AG09309 (cell line): ENCODE data around the gene UMAD1.

Experiments
- DNase-seq: peaks from one replicate; pipeline ENCODE4 v3.0.0-alpha.2; 2010; ENCODE audit warnings: low read depth
- H3K4me3 ChIP-seq: 2 replicates; pipeline ENCODE4 v1.5.1; 2011; ENCODE audit warnings: mild to moderate bottlenecking, low read depth, low read length, moderate library complexity; ENCODE audit not compliant: control insufficient read depth
- TF ChIP-seq, protein P1 (sequence below): IDR thresholded peaks from 2 replicates; pipeline ENCODE4 v1.5.1; 2011; ENCODE audit warnings: mild to moderate bottlenecking, low read depth, low read length, inconsistent platforms; ENCODE audit not compliant: insufficient read depth, control insufficient read depth; ENCODE audit errors: missing control alignments

UMAD1 gene

DNA sequence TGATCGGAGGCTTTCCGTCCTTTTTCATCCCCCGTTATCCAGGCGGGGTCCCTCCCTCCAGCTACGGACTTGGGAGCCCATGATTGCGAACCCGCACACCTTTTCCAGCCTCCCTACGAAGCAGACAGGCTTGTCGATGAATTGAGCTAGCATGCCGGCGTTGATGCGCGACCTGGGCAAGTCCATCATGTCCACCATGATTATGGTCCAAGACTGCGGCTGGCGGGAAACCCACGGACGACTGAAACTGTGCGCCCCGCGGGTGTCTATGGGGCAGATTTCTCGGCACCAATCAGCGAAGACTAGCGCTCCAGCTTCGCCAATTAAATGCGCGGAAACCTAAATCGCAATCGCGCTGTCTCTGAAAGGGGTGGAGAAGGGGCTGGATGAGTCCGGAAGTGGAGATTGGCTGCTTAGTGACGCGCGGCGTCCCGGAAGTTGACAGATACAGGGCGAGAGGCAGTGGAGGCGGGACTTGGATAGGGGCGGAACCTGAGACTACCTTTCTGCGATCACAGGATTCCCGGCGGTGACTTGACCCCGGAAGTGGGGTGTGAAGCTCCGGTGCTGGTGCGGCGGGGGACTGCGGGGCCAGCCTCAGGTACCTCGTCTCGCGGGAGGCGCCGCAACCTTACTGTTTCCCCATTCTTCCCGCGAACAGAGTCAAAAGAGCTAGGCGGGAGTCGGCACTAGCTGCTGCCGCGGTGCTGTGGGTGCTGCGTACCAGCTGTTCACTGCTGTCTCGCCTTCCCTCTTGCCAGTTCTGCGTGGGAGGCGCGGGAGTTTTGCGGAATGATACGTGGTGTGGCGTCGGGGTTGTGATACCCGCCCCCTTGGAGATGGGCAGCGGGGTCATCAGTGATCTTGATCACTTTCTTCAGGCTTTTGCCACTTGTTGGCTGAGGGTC is at the start of gene UMAD1:
TSS of gene UMAD1 (plus strand) at position 532 of the 908 bp plus-strand sequence. CDS start 32,620 bp downstream, outside the sequence.
- peak; percentile 92 for DNase-seq
- peak within 1 kb of the TSS; percentile 85 for H3K4me3 ChIP-seq
- TF ChIP-seq, protein P1, sequence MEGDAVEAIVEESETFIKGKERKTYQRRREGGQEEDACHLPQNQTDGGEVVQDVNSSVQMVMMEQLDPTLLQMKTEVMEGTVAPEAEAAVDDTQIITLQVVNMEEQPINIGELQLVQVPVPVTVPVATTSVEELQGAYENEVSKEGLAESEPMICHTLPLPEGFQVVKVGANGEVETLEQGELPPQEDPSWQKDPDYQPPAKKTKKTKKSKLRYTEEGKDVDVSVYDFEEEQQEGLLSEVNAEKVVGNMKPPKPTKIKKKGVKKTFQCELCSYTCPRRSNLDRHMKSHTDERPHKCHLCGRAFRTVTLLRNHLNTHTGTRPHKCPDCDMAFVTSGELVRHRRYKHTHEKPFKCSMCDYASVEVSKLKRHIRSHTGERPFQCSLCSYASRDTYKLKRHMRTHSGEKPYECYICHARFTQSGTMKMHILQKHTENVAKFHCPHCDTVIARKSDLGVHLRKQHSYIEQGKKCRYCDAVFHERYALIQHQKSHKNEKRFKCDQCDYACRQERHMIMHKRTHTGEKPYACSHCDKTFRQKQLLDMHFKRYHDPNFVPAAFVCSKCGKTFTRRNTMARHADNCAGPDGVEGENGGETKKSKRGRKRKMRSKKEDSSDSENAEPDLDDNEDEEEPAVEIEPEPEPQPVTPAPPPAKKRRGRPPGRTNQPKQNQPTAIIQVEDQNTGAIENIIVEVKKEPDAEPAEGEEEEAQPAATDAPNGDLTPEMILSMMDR = no peak

DNA sequence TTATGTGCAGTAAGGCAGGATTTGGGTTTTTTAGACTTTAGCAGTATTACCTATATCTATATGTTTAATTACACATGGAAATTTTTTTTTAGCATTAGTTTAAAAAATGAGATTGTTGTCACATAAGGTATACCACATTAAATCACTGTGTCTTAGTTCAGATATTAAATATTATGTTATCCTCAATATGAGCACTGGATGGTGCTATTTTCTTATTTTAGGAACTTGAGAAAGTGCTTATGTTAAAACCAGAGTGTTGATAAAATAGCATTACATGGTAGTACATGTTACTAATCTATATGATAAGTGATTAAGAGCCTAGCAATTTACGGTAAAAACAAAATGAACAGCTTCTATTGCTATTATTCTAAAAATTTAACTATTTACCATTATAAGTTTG is 45.1 kb upstream of the UMAD1 start:
- TF ChIP-seq, protein P1 = peak; percentile 10
- H3K4me3 ChIP-seq = no peak overlapping the region
- peak; percentile 3 for DNase-seq

DNA sequence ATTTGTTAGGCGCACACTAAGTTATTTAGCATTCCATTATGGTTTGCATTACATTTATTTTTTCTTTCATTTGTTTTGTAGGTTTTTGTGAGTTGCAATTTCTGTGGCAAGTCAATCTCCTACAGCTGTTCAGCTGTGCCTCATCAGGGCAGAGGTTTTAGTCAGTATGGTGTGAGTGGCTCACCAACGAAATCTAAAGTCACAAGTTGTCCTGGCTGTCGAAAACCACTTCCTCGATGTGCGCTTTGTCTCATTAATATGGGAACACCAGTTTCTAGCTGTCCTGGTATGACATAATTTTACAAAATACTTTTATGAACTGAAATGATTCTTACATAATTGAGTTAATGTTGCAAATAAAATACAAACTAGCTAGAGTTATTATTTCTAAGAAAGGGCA is 44.4 kb upstream of the UMAD1 start:
- TF ChIP-seq, protein P1 = no peak
- H3K4me3 ChIP-seq = no peak overlapping the region
- DNase-seq = no peak

DNA sequence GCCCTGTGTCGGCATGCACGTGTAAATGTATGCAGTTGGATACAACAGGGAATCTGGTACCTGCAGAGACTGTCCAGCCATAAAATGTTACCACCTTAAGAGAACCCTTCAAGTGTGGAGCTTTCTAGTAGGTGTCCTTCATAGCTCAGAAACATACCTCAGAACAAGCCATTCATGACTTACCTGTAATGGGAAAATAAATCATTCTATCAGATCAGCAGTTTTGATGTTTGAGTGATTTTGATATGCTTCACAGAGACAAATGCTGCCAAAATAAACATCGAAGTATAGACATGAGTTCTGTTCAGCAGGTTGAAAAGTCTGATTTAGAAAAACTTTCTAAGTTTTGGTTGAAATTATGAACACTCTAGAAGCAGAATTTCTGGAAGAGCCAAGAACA is 33.5 kb upstream of the UMAD1 start:
- DNase-seq = no peak
- TF ChIP-seq, protein P1 = no peak
- H3K4me3 ChIP-seq = no peak overlapping the region

DNA sequence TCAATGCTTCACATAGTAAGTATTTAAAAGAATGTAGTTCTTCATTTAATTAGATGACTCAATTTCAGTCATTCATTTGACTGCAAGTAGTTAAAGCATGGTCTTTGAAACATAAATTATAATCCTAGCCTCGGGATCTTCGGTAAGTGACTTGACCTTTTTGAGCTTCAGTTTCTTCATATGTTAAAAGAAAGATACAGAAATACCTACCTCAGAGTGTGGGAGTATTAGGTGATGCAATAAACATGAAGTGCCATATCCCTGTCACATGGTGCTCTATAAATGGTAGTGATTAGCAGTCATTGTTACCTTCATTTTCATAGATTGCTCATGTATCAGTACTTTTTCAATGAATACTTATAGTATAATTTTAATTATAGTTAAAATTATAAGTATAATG is 31.2 kb upstream of the UMAD1 start:
- H3K4me3 ChIP-seq = no peak overlapping the region
- no peak for DNase-seq
- TF ChIP-seq, protein P1 = no peak

DNA sequence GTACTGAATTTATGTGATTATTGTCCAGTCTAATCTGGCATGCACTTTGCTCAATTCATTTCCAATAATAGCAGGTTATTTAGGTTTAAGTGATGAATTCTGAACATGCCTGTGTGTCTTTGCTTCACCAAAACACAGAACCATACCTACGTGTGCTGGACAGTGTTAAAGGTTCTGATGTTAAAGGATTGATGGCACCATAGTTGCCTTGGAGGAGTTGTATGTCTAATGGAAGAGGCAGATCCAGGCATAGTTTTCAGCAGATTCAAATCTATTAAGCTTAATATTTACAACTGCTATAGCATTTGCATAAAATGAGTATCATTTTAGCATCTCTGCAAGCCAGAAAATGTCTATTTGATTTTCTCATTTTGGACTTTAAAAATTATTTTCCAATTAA is 28.0 kb upstream of the UMAD1 start:
- DNase-seq = no peak
- TF ChIP-seq, protein P1 = no peak

More for the DNA sequence above, 28.0 kb upstream of the UMAD1 start:
- no peak overlapping the region for H3K4me3 ChIP-seq
